Fibroblast of villous mesenchyme (primary cell): ENCODE results near the gene FGFR1OP2. TPM values are rescaled to one million over a fixed set of nuclear protein-coding genes. Genes with fewer than 3 reads are reported as not detected.

ENCODE experiments used
- DNase-seq: peaks from one replicate; pipeline ENCODE4 v3.0.0-alpha.2; 2010; ENCODE audit warnings: low read depth
- H3K4me3 ChIP-seq: 2 replicates; pipeline ENCODE4 v1.5.1; 2011; ENCODE audit warnings: low read depth, mild to moderate bottlenecking, low read length
- CTCF ChIP-seq: IDR thresholded peaks from 2 replicates; pipeline ENCODE4 v1.5.1; 2012; ENCODE audit warnings: low read depth, mild to moderate bottlenecking, low read length; ENCODE audit not compliant: insufficient read depth
- total RNA-seq: library from RNA; depleted of rRNA; stranded (reverse); fragments of >200 nt; gene quantifications from 2 replicates; pipeline ENCODE4 v1.2.3, GENCODE V29; 2012

The FGFR1OP2 gene
- total RNA-seq, 1 donor, result 44.0 TPM

- DNase-seq, result no peak
- no peak for TF ChIP-seq CTCF
- H3K4me3 ChIP-seq, result no peak overlapping the region
Observed at GRCh38 chr12:27006797-27007467, 68.7 kb downstream of the FGFR1OP2 start.

- no peak overlapping the region for H3K4me3 ChIP-seq
- TF ChIP-seq CTCF, result no peak
- no peak for DNase-seq
Observed at GRCh38 chr12:27008081-27008480, 69.8 kb downstream of the FGFR1OP2 start.

- H3K4me3 ChIP-seq, result no peak overlapping the region
- TF ChIP-seq CTCF, result no peak
- no peak for DNase-seq
Observed at GRCh38 chr12:27009881-27010301, 71.6 kb downstream of the FGFR1OP2 start.

- DNase-seq, result no peak
- no peak for TF ChIP-seq CTCF
- no peak overlapping the region for H3K4me3 ChIP-seq
Observed at GRCh38 chr12:27012239-27012981, 74.1 kb downstream of the FGFR1OP2 start.

GRCh38 chr12:27012982-27013255 is 74.6 kb downstream of the FGFR1OP2 start:
- TF ChIP-seq CTCF, result no peak
- no peak for DNase-seq
- peak overlapping the region; percentile 76 for H3K4me3 ChIP-seq

- no peak for TF ChIP-seq CTCF
- peak overlapping the region; percentile 76 for H3K4me3 ChIP-seq
- peak; percentile 42 for DNase-seq
Observed at GRCh38 chr12:27013611-27014084, 75.4 kb downstream of the FGFR1OP2 start.
